ENCODE results near the gene SRCAP.

Gene SRCAP

DNA sequence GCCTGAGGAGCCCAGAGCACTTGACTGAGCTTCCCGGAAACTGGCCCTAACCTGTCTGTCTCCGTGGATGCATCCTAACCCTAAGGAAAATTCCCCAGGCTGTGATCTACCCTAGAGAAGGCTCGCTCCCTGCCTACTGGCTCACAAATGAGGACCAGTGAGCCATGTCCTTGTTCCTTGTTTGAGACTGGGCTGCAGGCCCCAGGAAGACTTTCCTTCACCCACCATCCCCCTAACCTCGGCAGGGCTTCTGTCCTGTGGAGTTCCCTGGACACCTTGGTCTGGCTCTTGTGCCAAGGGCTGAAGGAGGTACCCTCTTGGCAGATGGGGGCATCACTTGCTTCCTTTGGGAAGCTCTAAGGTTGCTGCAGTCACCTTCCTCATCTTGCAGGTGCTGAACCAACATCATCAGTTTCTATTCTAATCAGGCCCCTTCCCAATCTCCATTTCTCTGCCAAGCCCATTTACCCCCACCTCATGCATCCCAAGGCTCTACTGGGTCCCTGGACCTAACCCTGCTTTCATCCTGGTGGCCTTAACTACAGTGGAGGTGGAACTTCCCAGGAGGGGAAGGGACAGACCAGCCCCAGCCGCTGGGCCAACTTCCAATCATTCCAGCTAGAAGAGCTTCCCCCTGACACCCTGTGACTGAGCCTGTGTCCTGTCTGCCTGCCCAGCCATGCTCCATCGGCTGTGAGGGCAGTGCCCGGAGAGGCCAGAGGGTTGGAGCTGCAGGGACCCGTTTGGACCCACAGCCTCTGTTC is 75.6 kb downstream of the SRCAP start:
- no peaks in the 10 kb centered on the region for H3K27me3 ChIP-seq (ENCODE audit: control insufficient read depth, insufficient read depth, low read length, poor library complexity, severe bottlenecking)
- H3K4me1 ChIP-seq (ENCODE audit: control insufficient read depth, insufficient read depth, low read length) = peaks cover 5% of the 10 kb centered on the region
- 81 to 84% methylated on average over 8 of the region's 8 CpGs for WGBS, 2 experiments
- H3K27ac ChIP-seq (ENCODE audit: insufficient read depth, low read depth, low read length, poor library complexity, severe bottlenecking) = no peak overlapping the region
- peak overlapping the region; percentile 59 for H3K4me3 ChIP-seq (ENCODE audit: insufficient read depth, low read depth, low read length)
- H3K36me3 ChIP-seq (ENCODE audit: control insufficient read depth, insufficient read depth, low read length) = peaks cover 23% of the 10 kb centered on the region
- no peaks in the 10 kb centered on the region for H3K9me3 ChIP-seq (ENCODE audit: control insufficient read depth, low read length)

DNA sequence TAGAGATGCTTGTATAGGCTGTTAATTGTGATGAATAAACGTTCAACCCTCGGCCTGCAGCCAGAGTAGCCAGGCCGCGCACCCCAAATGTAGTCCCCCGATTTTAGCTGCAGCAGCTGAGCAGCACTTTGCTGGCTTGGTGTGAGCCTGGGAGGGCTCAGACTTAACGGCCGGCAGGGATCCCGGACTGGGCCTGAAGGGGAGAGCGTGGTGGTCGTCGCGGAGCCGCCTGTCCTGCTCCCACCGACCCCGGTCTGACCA is 76.1 kb downstream of the SRCAP start:
- WGBS, 2 experiments = 25 to 26% methylated on average over 15 of the region's 15 CpGs
- H3K4me3 ChIP-seq (ENCODE audit: insufficient read depth, low read depth, low read length) = peak overlapping the region; percentile 59
- peaks cover 20% of the 10 kb centered on the region for H3K36me3 ChIP-seq (ENCODE audit: control insufficient read depth, insufficient read depth, low read length)
- H3K27me3 ChIP-seq (ENCODE audit: control insufficient read depth, insufficient read depth, low read length, poor library complexity, severe bottlenecking) = no peaks in the 10 kb centered on the region
- H3K27ac ChIP-seq (ENCODE audit: insufficient read depth, low read depth, low read length, poor library complexity, severe bottlenecking) = peak overlapping the region; percentile 88
- no peaks in the 10 kb centered on the region for H3K9me3 ChIP-seq (ENCODE audit: control insufficient read depth, low read length)
- H3K4me1 ChIP-seq (ENCODE audit: control insufficient read depth, insufficient read depth, low read length) = peaks cover 5% of the 10 kb centered on the region

DNA sequence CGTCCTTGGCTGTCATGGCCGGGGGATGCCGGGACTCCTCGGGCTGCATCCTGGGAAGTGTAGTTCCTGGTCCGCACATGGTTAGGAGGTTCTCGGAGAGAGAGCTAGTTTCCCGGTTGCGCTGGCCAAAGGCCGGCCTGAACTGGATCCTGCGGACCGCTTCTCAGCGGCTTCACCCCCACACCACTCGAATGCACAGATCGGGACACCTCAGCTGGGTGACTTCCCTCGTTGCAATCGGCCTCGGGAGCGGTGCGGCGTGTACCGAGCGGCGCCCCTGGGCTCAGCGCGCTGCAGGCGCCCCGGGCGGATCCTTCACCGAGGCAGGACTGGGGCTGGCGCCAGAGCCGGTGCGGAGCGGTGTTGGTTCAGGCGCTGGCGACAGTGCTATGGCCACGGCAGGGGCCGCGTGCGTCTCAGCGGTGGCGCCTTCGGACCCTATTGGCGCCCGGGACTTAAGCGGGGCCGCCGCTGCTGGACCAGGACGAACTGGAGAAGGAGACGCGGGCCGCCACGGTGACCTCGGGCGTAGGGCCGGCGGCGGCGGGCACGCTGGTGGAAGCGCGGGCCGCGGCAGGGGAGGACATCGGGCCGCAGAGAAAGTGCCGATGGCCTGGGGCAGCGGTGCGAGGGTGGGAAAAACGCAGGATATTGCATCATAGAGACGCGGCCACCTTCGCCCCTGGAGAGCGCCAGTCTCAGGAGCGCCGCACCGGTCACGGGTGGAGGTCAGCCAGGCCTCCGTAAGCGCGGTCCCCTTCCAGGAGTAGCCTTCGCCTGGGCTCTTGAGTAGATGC is 76.6 kb downstream of the SRCAP start:
- Histone ChIP-seq H3K27me3 (ENCODE audit: control insufficient read depth, insufficient read depth, low read length, poor library complexity, severe bottlenecking) (no peaks in the 10 kb centered on the region), H3K36me3 (ENCODE audit: control insufficient read depth, insufficient read depth, low read length) (peaks cover 19% of the 10 kb centered on the region), H3K27ac (ENCODE audit: insufficient read depth, low read depth, low read length, poor library complexity, severe bottlenecking) (peak overlapping the region; percentile 88), H3K4me3 (ENCODE audit: insufficient read depth, low read depth, low read length) (peak overlapping the region; percentile 59), H3K9me3 (ENCODE audit: control insufficient read depth, low read length) (no peaks in the 10 kb centered on the region), H3K4me1 (ENCODE audit: control insufficient read depth, insufficient read depth, low read length) (peaks cover 5% of the 10 kb centered on the region)
- 0% methylated on average over 81 of the region's 81 CpGs for WGBS, 2 experiments

DNA sequence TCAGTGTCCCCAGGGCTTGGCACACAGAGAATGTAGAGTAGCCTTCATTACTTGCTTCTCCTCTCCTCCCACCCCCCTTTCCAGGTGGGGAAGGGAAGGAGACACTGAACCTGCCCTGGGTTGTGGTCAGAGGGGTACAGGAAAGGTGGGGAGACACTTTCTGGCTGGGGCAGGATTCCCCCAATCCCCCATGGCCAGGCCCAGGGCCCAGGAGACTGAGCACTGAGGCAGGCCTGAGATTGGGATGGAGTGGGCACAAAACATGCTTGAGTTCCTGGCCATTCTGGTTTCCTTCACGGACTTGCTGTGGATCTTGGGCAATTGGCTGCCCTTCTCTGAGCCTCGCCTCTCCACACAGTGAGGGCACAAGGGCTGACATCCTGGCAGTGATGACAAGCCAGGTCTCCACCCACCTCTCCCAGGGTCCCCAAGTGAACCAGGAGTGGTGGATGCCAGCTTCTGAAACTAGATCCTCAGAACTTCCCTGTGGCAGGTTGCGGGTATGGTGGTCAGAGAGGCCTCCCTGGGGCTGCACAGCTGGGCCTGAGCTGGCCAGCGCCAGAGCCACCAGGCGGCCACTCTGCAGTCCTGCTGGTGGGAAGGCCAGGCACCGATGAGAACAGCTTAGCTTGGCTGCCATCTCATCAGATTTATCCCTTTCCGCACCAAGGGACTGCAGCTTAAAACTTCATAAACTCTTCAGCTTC is 78.8 kb downstream of the SRCAP start:
- Histone ChIP-seq H3K36me3 (ENCODE audit: control insufficient read depth, insufficient read depth, low read length) (peaks cover 18% of the 10 kb centered on the region), H3K4me1 (ENCODE audit: control insufficient read depth, insufficient read depth, low read length) (peaks cover 5% of the 10 kb centered on the region), H3K9me3 (ENCODE audit: control insufficient read depth, low read length) (no peaks in the 10 kb centered on the region), H3K4me3 (ENCODE audit: insufficient read depth, low read depth, low read length) (no peak overlapping the region), H3K27me3 (ENCODE audit: control insufficient read depth, insufficient read depth, low read length, poor library complexity, severe bottlenecking) (no peaks in the 10 kb centered on the region), H3K27ac (ENCODE audit: insufficient read depth, low read depth, low read length, poor library complexity, severe bottlenecking) (peak overlapping the region; percentile 50)
- 89 to 91% methylated on average over 7 of the region's 7 CpGs for whole genome bisulfite sequencing, 2 experiments

DNA sequence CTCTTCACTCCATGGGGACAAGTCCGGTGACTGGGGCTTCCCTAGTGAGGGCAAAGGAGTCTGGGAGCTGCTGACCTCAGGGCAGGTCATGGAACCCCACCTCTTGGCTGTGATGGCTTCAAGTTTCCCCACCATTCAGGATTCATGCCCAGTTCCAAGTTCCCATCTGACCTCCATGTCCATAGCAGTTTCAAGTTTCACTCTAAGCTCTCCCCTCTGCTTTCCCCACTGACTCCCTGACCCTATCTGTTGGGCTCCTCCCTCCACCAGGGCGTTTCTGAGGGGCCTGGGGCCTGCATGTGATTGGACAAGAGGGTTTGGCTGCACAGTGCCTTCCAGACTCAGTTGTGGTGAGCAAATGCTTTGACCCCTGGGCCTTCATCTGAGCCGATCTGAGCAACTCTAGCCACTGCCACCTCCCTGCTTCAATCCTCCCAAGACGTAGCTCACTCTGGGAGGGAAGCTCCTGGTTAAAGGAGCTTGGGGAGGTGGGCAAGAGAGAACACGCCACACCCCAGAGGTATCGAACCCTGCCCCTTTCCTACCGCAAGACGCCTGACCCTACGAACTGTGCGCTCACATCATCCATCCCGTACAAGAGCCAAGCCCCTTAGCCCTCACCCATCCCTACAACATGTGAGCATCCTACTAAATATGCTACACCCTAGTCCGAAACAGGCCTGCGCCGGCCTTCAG is 79.7 kb downstream of the SRCAP start:
- Histone ChIP-seq H3K9me3 (ENCODE audit: control insufficient read depth, low read length) (no peaks in the 10 kb centered on the region), H3K36me3 (ENCODE audit: control insufficient read depth, insufficient read depth, low read length) (peaks cover 26% of the 10 kb centered on the region), H3K4me3 (ENCODE audit: insufficient read depth, low read depth, low read length) (no peak overlapping the region), H3K4me1 (ENCODE audit: control insufficient read depth, insufficient read depth, low read length) (peaks cover 5% of the 10 kb centered on the region), H3K27ac (ENCODE audit: insufficient read depth, low read depth, low read length, poor library complexity, severe bottlenecking) (no peak overlapping the region), H3K27me3 (ENCODE audit: control insufficient read depth, insufficient read depth, low read length, poor library complexity, severe bottlenecking) (no peaks in the 10 kb centered on the region)
- 82 to 87% methylated on average over 14 of the region's 14 CpGs for WGBS, 2 experiments

DNA sequence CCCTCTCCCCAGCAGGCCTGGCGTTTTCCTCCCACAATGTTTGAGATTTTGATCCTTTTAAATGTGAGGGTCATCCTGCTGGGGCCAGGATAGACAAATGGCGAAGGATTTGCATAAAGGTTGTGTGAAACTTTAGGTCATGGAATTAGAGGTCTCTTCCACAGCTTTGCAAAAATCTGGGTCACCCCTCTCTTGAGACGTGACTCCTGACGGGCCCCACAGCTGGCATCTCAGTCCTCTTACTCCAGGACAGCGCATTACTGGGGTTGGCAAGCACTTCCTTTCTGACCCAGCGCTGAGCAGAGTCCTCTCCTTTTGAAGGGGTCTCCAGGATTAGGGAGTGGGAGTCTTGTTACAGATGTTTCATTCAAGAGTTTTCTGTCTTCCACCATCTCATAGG is 80.6 kb downstream of the SRCAP start:
- H3K36me3 ChIP-seq (ENCODE audit: control insufficient read depth, insufficient read depth, low read length) = peaks cover 21% of the 10 kb centered on the region
- H3K27me3 ChIP-seq (ENCODE audit: control insufficient read depth, insufficient read depth, low read length, poor library complexity, severe bottlenecking) = no peaks in the 10 kb centered on the region
- H3K9me3 ChIP-seq (ENCODE audit: control insufficient read depth, low read length) = no peaks in the 10 kb centered on the region
- peaks cover 5% of the 10 kb centered on the region for H3K4me1 ChIP-seq (ENCODE audit: control insufficient read depth, insufficient read depth, low read length)
- 93 to 97% methylated on average over 6 of the region's 6 CpGs for WGBS, 2 experiments
- H3K27ac ChIP-seq (ENCODE audit: insufficient read depth, low read depth, low read length, poor library complexity, severe bottlenecking) = no peak overlapping the region
- no peak overlapping the region for H3K4me3 ChIP-seq (ENCODE audit: insufficient read depth, low read depth, low read length)

DNA sequence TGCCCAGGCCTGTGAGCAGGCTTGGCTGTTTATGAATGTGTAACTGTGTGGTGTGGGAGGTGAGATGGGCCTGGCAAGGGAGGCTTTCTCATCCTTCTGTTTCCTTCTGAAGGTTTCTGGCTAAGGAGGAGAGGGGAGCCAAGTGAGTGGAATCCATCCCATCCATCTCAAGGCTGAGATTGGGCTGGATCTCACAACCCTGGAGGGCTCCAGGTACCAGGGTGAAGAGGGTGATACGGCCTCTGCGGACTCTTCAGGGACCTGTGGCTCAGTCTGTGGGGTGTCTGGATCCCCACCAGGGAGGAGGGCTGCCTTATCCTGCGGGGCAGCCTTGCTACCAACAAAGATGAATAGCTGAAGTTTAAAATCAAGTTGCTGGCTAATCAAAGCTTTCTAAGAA is 81.0 kb downstream of the SRCAP start:
- H3K4me3 ChIP-seq (ENCODE audit: insufficient read depth, low read depth, low read length) = no peak overlapping the region
- 92 to 97% methylated on average over 3 of the region's 3 CpGs for WGBS, 2 experiments
- H3K27ac ChIP-seq (ENCODE audit: insufficient read depth, low read depth, low read length, poor library complexity, severe bottlenecking) = no peak overlapping the region
- H3K36me3 ChIP-seq (ENCODE audit: control insufficient read depth, insufficient read depth, low read length) = peaks cover 21% of the 10 kb centered on the region
- peaks cover 5% of the 10 kb centered on the region for H3K4me1 ChIP-seq (ENCODE audit: control insufficient read depth, insufficient read depth, low read length)
- no peaks in the 10 kb centered on the region for H3K27me3 ChIP-seq (ENCODE audit: control insufficient read depth, insufficient read depth, low read length, poor library complexity, severe bottlenecking)
- no peaks in the 10 kb centered on the region for H3K9me3 ChIP-seq (ENCODE audit: control insufficient read depth, low read length)

DNA sequence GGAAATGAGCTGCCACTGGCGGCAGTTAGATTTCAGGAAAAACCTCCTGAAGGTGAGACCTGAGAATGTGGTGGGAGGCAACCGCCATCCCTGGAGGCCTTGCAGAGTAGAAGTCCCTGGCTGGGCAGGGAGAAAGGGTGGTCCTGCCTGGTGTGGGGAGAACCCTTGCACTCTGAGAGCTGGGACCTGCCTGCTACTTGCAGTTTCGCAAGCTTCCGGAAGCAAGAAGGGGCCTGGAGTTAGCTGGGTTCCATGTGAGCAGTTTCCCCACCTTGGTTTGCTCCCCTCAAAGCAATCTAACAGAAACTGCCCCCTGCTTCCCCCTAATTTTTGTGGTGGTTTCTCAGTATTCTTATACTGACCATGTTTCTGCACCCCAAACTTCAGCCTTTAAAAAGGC is 81.6 kb downstream of the SRCAP start:
- no peak overlapping the region for H3K4me3 ChIP-seq (ENCODE audit: insufficient read depth, low read depth, low read length)
- H3K9me3 ChIP-seq (ENCODE audit: control insufficient read depth, low read length) = no peaks in the 10 kb centered on the region
- WGBS, 2 experiments = 94 to 98% methylated on average over 4 of the region's 4 CpGs
- H3K4me1 ChIP-seq (ENCODE audit: control insufficient read depth, insufficient read depth, low read length) = peaks cover 8% of the 10 kb centered on the region
- H3K36me3 ChIP-seq (ENCODE audit: control insufficient read depth, insufficient read depth, low read length) = peaks cover 21% of the 10 kb centered on the region
- H3K27me3 ChIP-seq (ENCODE audit: control insufficient read depth, insufficient read depth, low read length, poor library complexity, severe bottlenecking) = no peaks in the 10 kb centered on the region
- no peak overlapping the region for H3K27ac ChIP-seq (ENCODE audit: insufficient read depth, low read depth, low read length, poor library complexity, severe bottlenecking)

DNA sequence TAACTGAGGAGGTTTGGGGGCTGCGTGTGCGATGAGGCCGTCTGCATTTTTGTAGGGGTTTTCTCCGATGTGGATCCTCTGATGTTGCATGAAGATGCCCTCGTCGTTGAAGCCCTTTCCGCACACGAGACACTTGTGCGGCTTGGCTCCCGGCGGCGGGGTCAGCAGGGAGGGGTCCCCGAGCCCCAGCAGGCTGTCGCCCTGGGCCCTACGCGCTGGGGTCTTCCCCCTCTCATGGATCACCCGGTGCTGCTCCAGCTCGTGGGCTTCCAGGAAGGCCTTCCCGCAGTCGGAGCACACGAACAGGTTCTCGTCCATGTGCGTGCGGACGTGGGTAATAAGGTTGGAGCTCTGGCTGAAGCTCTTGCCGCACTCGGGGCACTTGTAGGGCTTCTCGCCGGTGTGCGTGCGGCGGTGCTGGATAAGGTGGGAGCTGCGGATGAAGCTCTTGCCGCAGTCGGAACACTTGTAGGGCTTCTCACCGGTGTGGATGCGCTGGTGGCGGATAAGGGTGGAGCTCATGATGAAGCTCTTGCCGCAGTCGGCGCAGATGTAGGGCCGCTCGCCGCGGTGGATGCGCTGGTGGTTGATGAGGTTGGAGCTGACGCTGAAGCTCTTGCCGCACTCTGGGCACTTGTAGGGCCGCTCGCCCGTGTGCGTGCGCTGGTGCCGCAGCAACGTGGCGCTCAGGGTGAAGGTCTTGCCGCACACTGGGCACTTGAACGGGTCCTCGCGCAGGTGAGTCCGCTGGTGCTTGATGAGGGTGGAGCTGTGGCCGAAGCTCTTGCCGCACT is 83.7 kb downstream of the SRCAP start:
- no peak overlapping the region for H3K27ac ChIP-seq (ENCODE audit: insufficient read depth, low read depth, low read length, poor library complexity, severe bottlenecking)
- peaks cover 13% of the 10 kb centered on the region for H3K4me1 ChIP-seq (ENCODE audit: control insufficient read depth, insufficient read depth, low read length)
- H3K4me3 ChIP-seq (ENCODE audit: insufficient read depth, low read depth, low read length) = no peak overlapping the region
- H3K9me3 ChIP-seq (ENCODE audit: control insufficient read depth, low read length) = no peaks in the 10 kb centered on the region
- whole genome bisulfite sequencing, 2 experiments = 97% methylated on average over 63 of the region's 63 CpGs
- H3K27me3 ChIP-seq (ENCODE audit: control insufficient read depth, insufficient read depth, low read length, poor library complexity, severe bottlenecking) = no peaks in the 10 kb centered on the region
- H3K36me3 ChIP-seq (ENCODE audit: control insufficient read depth, insufficient read depth, low read length) = peaks cover 21% of the 10 kb centered on the region

Data from ectodermal cell (in vitro differentiated cells).